NCI-H1092 (cell line): ENCODE data around the gene EMX1.

Experiments used
- DNase-seq: peaks from one replicate; lab custom pipeline; 2025; lab: John Stamatoyannopoulos, UW

EMX1 gene

GRCh38 chr2:72917138-72917876, at the start of gene EMX1:
EMX1 (plus strand) TSS chr2:72917519; CDS start chr2:72917853, 334 bp downstream.
- DNase-seq, result peak; percentile 4

GRCh38 chr2:72871060-72871459, 46.3 kb upstream of the EMX1 start:
- no peak for DNase-seq

DNA sequence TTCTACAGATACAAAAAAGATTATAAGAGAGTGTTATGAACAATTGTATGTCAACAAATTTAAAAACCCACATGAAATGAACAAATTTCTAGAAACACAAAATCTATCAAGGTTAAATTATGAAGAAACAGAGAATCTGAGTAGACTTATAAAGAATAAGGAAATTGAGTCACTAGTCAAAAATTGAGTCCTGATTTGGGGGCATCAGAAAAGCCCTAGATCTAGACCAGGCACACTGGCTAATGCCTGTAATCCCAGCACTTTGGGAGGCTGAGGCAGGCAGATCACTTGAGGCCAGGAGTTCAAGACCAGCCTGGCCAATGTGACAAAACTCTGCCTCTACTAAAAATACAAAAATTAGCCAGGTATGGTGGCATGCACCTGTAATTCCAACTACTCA, 45.4 kb upstream of the EMX1 start:
- DNase-seq, result no peak

DNA sequence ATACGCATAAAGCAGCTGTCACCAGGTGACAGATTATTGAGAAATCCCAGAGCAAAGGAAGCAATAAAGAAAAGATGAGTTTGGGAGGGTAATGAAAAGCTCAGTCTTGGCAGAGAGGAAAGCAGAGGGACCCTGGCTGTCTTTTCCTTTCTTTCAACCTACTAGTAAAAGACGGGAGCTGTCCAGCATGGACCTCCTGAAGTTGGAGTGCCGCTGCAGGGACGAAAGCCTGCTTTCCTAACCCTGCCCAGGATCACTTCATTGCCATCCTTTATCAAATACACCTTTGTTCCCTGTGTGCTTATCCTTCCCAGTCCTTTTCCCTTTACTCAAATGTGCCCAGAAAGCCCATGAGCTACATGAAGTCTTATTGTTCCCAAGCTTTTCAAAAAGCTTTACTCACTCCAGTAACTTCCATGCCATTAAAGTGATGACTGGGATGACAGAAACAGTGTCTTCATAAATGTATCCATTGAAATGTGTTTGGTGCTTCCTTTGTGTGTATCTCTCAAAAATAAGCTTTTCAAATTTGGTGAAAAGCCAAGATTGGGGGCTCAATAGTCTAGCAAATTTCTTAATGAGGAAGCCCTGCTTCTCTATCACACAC, 33.9 kb upstream of the EMX1 start:
- no peak for DNase-seq

GRCh38 chr2:72886505-72887031, 30.8 kb upstream of the EMX1 start:
- no peak for DNase-seq

GRCh38 chr2:72887032-72887739, 30.1 kb upstream of the EMX1 start, which contains the start of gene SPR:
SPR (plus strand) TSS chr2:72887408; CDS start chr2:72887433, 25 bp downstream.
- peak; percentile 53 for DNase-seq

GRCh38 chr2:72887740-72888437, 29.4 kb upstream of the EMX1 start:
- peak; percentile 82 for DNase-seq

- no peak for DNase-seq
These were observed 28.7 kb upstream of the EMX1 start for GRCh38 chr2:72888438-72889202.

DNA sequence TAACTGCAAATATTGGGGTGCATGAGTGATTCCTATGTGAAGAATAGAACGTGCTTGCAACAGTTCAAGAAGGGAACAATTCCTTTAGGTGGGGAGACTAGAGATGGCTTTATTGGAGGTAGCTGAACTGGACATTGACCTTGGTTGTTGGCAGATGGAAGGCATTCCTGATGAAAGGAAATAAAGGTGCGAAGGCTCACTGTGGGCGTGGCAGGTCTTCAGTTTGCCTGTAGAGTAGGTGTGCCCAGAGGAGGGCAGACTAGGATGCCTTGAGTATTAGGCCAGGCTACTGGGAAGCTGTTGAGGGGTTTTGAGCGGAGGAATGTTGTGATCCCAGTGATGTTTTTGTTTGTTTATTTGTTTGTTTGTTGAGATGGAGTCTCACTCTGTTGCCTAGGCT, 27.3 kb upstream of the EMX1 start:
- DNase-seq, result no peak

DNA sequence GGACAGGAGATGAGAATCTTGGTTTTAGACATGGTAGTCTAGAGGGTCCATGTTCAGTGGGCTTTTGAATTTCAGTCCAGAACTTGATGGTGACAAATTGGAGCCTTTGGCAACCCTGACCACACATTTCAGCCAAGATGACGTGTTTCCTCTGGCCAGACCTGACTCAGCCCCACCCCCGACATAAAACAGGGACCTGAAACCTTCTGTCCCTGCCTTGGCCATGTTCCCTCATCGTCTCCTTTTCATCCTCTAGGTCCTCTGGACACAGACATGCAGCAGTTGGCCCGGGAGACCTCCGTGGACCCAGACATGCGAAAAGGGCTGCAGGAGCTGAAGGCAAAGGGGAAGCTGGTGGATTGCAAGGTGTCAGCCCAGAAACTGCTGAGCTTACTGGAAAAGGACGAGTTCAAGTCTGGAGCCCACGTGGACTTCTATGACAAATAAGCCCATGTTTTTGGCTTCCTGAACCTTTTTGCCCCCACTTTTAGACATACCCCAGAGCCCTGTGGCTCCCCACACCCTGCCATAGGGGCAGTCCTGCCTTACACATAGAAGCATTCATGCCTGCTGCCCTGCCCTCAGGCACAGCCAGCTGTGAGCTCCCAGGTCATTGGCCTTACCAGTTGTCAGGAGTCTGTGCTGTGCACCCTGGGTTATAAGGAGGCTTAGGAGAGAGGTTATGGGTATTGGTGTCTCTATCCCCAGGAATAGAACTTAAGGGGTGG, 26.1 kb upstream of the EMX1 start:
- no peak for DNase-seq

DNA sequence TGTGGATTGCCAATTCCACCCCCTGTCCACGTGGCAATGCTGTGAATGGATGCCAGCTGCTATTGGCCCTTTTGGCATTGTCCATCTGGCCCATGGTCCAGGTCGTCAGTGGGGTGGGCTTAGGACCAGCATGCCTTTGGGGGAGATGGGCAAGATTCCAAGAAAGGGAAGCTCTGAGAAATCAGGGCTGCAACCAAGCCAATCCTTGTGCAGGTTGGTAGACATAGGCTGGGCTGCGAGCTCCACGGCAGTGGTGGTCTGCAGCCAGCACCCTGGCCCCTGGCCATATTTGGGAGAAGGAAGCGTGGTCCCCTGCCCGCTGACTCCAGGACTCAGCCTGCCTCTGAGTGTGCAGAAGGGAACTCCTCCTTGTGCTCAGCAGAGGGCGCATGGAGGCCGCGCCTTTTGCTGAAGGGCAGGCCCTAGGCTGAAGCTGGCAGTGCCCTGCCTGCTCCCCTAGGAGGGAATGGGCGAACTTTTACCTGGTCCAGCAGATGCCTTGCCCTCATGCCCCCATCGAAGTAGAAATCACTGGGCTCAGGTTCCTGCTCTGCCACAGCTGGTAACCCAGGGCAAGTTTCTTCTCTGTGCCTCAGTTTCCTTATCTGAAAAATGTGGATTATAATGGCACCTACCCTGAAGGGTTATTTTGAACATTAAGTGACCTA, 24.7 kb upstream of the EMX1 start:
- peak; percentile 52 for DNase-seq

DNA sequence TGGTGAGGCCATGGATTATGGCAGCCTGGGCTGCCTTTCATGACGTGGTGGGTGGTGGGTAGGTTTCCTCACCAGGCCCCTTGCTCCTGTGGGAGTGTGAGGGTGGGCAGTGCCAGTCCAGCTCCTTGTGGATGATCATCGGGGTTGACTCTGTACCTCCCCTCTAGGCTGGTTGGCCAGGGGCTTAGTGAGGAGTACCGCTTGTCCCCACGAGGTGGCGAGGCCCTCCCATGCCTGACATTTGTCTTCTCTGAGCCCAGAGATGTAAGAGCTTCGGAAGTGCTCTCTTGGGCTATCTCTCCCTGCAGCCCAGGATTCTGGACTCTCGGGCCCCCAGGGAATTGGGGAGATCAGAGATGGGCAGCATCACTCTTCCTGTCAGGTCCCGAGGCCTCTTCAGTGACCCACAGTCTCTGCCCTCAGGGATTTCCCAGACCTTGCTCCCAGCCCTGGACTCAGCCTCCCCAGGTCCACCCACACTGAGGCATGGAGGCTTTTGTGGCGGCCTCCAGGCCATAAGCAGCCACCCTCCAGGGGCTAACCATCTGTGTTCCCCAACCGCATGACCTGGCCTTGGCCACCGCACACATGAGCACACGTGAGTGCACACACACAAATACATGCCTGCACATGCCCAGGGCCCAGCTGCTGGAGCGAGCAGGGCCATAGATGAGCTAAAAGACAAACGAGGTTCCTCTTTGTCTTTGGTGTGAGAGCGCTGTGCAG, 23.6 kb upstream of the EMX1 start:
- peak; percentile 17 for DNase-seq

DNA sequence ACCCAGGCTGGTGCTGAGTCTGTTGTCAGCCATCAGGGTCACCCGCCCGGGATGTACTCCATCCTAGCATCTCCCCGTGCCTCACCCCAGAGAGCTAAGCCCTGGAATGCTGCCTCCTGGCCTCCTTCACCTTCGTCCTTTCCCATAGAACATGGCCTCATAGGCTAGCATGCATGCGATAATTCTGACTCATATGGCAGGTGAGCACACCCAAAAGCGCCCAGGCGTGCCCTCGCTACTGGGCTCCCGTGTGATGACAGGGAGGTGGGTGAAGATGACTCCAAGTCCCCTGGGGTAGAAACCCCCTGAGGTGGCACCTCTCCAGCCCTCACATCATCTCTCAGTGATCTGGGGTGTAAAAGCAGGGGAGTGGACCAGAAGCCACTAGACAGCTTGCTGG, 22.8 kb upstream of the EMX1 start:
- DNase-seq, result no peak

DNA sequence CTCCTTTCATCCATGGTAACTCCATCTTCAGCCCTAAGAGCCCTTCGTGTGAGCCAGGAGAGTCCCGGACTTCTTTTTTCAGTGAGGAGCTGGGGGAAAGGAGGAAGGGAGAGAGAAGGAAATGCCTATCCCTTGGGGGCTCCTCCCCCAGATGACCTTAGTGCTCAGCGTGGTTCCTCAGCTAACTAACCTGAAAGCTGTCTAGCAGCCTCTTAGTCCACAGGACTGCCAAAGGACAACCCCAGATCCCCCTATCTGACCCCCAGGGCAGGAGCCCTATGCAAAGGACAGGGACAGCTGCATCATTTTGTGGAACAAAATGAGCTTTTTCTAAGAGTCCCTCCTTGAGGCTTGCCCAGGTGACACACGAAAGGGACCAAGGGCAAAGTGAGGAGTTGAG, 22.2 kb upstream of the EMX1 start:
- DNase-seq, result no peak

DNA sequence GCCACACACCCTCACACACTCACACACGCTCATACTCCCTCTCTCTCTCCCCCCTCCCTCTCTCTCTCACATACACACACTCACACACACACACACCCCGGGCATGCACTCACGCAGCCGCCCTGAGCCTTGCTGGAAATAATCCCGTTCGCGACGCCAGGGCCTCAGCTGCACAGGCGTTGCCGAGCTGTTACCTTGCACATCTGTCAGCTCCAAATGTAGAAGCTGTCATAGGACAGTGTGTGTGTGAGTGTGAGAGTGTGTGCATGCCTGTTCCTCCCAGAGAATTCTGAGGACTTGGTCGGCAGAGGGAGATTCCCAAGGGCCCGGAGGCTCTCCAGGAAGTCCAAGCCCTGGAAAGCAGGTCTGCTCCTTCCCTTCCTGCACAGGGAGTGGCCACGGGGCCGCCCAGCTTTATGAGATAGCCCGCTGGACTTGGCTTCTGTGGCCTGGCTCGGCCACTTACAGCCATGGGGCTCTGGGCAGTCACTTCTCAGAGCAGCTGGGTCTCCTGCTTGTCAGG, 21.5 kb upstream of the EMX1 start:
- no peak for DNase-seq

DNA sequence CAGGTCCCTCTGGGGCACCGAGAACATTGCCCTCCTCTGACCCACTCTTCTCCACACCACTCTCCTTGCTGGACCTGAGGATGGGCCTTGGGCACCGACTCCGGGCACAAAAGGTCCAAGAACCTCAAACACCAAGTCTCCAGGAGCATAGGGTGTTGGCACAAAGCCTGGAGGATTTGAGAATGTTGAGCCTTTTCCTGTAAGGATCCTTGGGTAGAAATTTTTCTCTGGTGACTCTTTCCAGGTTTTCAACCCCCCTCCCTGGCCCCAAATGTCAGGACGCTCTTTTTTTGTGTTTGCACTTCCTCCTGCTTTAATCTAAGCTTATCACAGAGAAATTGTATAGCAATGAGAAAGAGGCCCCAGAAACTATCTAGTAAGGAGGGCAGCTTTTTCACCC, 20.9 kb upstream of the EMX1 start:
- no peak for DNase-seq

DNA sequence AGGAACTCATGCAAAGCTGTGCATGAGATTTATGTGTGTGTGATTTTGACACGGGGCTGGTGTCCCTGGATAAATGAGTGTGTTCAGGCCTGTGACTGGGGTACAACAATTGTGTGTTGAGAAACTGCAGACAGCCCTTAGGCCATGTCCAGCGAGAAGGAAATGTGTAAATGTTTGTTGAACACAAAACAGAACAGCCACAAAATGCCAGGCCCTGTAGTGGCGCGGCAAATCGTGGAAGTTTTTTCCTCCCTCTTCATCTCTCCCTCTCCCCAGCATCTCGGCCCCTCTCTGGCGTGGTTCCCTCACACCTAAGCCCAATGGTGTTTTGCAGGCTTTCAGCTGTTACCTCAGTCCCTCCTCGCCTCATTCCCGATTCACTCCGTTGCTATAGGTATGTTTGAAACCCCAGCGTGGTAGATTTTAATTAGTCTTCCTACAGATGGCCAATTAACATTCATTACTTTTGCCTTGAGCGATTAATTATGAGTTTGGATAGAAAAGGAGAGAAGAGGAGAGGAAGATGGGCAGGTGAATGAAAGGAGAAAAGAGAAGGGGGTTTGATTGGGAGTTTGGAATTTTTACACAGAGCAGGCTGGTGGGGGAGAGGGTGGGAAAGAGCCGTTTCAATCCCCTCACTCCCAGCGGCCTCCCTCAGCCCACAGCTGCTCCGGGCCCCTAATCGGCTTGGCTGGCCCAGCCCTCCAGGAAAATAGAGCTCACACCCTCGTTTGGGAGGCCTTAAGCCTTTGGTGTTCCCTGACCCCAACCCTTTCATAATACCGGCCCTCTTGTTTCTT, 19.3 kb upstream of the EMX1 start:
- no peak for DNase-seq

GRCh38 chr2:72898585-72898906, 18.8 kb upstream of the EMX1 start:
- no peak for DNase-seq
